ENCODE data around the gene ARRDC2. TPM values are rescaled to one million over a fixed set of nuclear protein-coding genes. Genes with fewer than 3 reads are reported as not detected.

ARRDC2 gene
- total RNA-seq, 1 experiment from 2014 or later, result 27.7 TPM

DNA sequence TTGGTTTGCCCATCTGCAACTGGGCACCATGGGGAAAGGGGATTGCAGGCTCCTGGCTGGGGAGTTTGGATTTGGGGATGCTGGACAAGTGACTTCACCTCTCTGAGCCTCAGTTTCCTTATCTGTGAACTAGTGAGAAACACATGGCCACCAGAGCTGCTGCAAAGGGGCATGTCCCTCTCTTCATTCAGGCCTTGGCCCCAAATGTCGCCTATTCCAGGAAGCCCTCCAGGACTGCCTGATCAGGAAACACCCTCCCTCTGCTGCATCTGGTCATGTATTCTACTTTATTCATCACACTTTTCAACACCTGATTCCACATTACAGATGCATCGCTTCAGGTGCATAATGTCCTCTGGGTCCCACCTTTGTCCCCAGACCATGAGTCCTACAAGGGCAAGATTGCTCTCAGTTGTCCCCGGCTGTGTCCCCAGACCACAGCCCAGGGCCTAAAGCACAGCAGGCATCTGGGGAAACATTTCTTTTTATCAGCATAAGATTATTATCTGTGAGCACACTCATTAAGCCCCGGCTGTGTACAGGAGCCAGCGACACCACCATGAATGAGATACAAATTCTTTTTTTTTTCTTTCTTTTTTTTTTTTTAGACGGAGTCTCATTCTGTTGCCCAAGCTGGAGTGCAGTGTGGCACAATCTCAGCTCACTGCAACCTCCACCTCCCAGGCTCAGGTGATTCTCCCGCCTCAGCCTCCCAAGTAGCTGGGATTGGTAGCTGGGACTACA lies 37.5 kb downstream of the ARRDC2 start:
- TF ChIP-seq EZH2 (IDR thresholded peaks at IDR 0.05; ENCODE audit: low read length, unreplicated experiment), result no peak
- TF ChIP-seq EZH2phosphoT487 (IDR thresholded peaks at IDR 0.05; ENCODE audit: borderline replicate concordance, low read length), result no peak
- TF ChIP-seq, protein P1, sequence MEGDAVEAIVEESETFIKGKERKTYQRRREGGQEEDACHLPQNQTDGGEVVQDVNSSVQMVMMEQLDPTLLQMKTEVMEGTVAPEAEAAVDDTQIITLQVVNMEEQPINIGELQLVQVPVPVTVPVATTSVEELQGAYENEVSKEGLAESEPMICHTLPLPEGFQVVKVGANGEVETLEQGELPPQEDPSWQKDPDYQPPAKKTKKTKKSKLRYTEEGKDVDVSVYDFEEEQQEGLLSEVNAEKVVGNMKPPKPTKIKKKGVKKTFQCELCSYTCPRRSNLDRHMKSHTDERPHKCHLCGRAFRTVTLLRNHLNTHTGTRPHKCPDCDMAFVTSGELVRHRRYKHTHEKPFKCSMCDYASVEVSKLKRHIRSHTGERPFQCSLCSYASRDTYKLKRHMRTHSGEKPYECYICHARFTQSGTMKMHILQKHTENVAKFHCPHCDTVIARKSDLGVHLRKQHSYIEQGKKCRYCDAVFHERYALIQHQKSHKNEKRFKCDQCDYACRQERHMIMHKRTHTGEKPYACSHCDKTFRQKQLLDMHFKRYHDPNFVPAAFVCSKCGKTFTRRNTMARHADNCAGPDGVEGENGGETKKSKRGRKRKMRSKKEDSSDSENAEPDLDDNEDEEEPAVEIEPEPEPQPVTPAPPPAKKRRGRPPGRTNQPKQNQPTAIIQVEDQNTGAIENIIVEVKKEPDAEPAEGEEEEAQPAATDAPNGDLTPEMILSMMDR (conservative IDR thresholded peaks at IDR 0.05; ENCODE audit: low read depth, low read length), result no peak
- peak overlapping the region; percentile 67 for H3K27ac ChIP-seq (ENCODE audit: low read length)
- DNase-seq (no peak), ATAC-seq (no peak)
- H3F3A ChIP-seq (ENCODE audit: low read length, unreplicated experiment), result no peaks in the 10 kb centered on the region
- H3K27me3 ChIP-seq (ENCODE audit: low read length), result no peaks in the 10 kb centered on the region
- H4K20me1 ChIP-seq (ENCODE audit: low read length), result no peaks in the 10 kb centered on the region
- POLR2A ChIA-PET (ENCODE audit: unreplicated experiment), result no interaction called here
- H3K4me2 ChIP-seq (ENCODE audit: low read length), result peak overlapping the region; percentile 77
- H3K4me3 ChIP-seq (ENCODE audit: low read length), result peak overlapping the region; percentile 56
- intact Hi-C loops (cut with micrococcal nuclease), result no loop called here
- H3K9me2 ChIP-seq (replicated peaks; ENCODE audit: low read length), result no peaks in the 10 kb centered on the region
- H3K79me2 ChIP-seq (ENCODE audit: low read length), result no peaks in the 10 kb centered on the region
- BruUV-seq (replicated peaks), result no TSS peak
- H3K9me3 ChIP-seq (ENCODE audit: low read length), result no peaks in the 10 kb centered on the region; the same call in 1 of the 2 replicates
- no peaks in the 10 kb centered on the region for H3K36me3 ChIP-seq (ENCODE audit: low read depth, low read length)
- H3K9ac ChIP-seq (ENCODE audit: low read length), result peak overlapping the region; percentile 29; the same call in 1 of the 2 replicates
- H2AFZ ChIP-seq (ENCODE audit: low read length), result peak overlapping the region; percentile 30
- H3K4me1 ChIP-seq (ENCODE audit: insufficient read depth, low read length), result peaks cover 22% of the 10 kb centered on the region
- CTCF ChIA-PET, result no interaction called here

GRCh38 chr19:18046059-18046718 lies 38.2 kb downstream of the ARRDC2 start:
- peak overlapping the region; percentile 45; the same call in 1 of the 2 replicates for H3K9ac ChIP-seq (ENCODE audit: low read length)
- no peaks in the 10 kb centered on the region for H4K20me1 ChIP-seq (ENCODE audit: low read length)
- no peaks in the 10 kb centered on the region for H3K9me2 ChIP-seq (replicated peaks; ENCODE audit: low read length)
- CTCF ChIA-PET, result interaction anchor here (0.6 kb wide), 2 partner anchors 67 to 741 kb away, joined by 3 read pairs; no protein-coding TSS in a partner anchor
- H3K4me1 ChIP-seq (ENCODE audit: insufficient read depth, low read length), result peaks cover 22% of the 10 kb centered on the region
- H2AFZ ChIP-seq (ENCODE audit: low read length), result 0 out of 2 replicates have a peak overlapping the region, but pooled peaks have one; percentile 28
- H3K9me3 ChIP-seq (ENCODE audit: low read length), result no peaks in the 10 kb centered on the region; the same call in 1 of the 2 replicates
- no peak overlapping the region for H3K4me3 ChIP-seq (ENCODE audit: low read length)
- ATAC-seq (peak; percentile 81), DNase-seq (peak; percentile 92)
- no peaks in the 10 kb centered on the region for H3F3A ChIP-seq (ENCODE audit: low read length, unreplicated experiment)
- BruUV-seq (replicated peaks), result no TSS peak
- POLR2A ChIA-PET (ENCODE audit: unreplicated experiment), result no interaction called here
- H3K27me3 ChIP-seq (ENCODE audit: low read length), result no peaks in the 10 kb centered on the region
- TF ChIP-seq, protein P1 (conservative IDR thresholded peaks at IDR 0.05; ENCODE audit: low read depth, low read length), result no peak
- TF ChIP-seq EZH2 (IDR thresholded peaks at IDR 0.05; ENCODE audit: low read length, unreplicated experiment) (no peak), EZH2phosphoT487 (IDR thresholded peaks at IDR 0.05; ENCODE audit: borderline replicate concordance, low read length) (no peak)
- intact Hi-C loops (cut with micrococcal nuclease), result no loop called here
- no peaks in the 10 kb centered on the region for H3K79me2 ChIP-seq (ENCODE audit: low read length)
- H3K4me2 ChIP-seq (ENCODE audit: low read length), result no peak overlapping the region
- H3K36me3 ChIP-seq (ENCODE audit: low read depth, low read length), result no peaks in the 10 kb centered on the region
- H3K27ac ChIP-seq (ENCODE audit: low read length), result peak overlapping the region; percentile 67

All from PC-3 (cell line).